ENCODE results near the gene KRT85. TPM values are rescaled to one million over a fixed set of nuclear protein-coding genes. Genes with fewer than 3 reads are reported as not detected.

Gene KRT85
- total RNA-seq: not detected in 2 replicates

GRCh38 chr12:52366738-52367485 is at the start of gene KRT85:
TSS of gene KRT85 (minus strand) at chr12:52367481. CDS start at chr12:52367405, 76 bp downstream.

DNA sequence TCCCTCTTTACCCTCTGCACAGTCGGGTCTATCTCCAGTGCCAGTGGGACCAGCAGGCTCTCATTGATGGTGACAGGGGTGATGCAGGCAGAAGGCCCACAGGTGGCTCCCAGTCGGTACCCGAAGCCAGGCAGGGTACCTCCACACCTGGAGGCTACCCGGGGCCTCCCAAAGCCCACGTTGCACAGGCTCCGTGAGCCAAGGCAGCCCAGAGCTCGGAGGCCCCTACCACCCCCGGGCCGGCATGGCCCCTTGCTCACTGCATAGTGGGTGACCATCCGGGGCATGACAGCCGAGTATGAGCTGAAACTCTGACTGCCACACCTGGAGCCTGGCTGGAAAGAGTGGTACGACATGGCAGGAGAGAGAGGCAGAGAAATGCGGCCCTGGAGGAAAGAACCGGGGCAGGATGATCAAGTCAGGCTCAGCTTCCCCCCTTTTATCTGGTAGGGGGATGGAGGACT is 38.7 kb upstream of the KRT85 start, which contains the start of gene KRT82:
TSS of gene KRT82 (minus strand) at position 414 of the 464 bp plus-strand sequence. CDS start at position 356, 58 bp downstream.

DNA sequence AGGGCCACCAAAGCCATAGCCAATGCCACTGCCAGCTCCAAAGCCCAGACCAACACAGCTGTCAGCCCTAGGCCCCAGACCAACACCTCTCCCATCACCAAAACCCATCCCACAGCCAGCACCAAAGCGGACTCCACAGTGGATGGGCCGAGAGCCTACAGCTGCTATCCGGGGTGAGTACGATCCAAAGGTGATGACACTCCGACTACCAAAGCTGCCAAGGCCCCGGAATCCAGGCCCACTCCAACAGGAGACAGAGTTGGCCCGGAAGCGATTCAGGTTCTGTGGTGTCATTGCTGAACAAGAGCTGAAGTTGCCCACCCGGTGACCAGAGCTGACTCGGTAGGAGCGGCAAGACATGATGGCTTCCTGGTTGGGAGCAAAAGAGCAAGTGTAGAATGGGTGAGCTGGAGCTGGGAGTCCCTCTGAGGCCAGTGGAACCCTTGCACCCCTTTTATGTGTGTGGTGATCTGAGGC is 18.0 kb upstream of the KRT85 start, which contains the start of gene KRT84:
TSS of gene KRT84 (minus strand) at position 427 of the 477 bp plus-strand sequence. CDS start at position 360, 67 bp downstream.

DNA sequence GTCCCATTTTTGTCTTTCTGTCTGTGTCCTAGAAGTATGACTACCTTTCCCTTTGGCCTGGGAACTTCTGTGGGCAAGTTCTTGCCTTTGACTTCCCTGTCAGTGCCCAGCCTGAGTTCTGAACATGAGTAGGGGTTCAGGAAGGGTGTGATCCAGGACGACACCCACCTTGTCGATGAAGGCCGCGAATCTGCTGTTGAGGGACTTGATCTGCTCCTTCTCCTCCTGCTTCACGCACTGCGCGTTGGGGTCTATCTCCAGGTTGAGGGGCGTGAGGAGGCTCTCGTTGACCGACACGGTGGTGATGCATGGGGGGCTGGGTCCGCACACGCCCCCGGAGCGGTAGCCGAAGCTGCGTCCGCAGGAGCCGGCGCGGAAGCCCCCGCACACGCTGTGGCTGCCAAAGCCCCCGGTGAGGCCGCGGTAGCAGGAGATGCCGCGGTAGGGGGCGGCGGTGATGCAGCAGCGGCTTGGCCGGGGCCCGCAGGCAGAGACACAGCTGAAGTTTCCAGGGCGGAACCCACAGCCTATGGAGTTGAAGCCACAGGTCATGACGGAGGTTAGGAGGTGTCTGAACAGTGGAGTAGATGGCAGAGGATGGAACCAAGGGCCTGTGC is 46.4 kb downstream of the KRT85 start, which contains the start of gene KRT83:
TSS of gene KRT83 (minus strand) at position 615 of the 617 bp plus-strand sequence. CDS start at position 552, 63 bp downstream.

Other genes with a start within 250 kb of the KRT85 start
- gene KRT80, start 175.5 kb downstream of the KRT85 start, total RNA-seq: 0.24 and 1.1 TPM in 2 replicates
- 17.0 and 21.6 TPM in 2 replicates for gene KRT7, start 134.2 kb downstream of the KRT85 start, total RNA-seq
- gene KRT86, start 92.8 kb downstream of the KRT85 start, total RNA-seq: under 0.01 TPM in 1 of 2 replicates, not detected in the other
- gene KRT81, start 75.9 kb downstream of the KRT85 start, total RNA-seq: 0.12 TPM in 1 of 2 replicates, not detected in the other
- gene KRT83, start 46.1 kb downstream of the KRT85 start, total RNA-seq: not detected in 2 replicates
- gene KRT84, start 18.2 kb upstream of the KRT85 start, total RNA-seq: not detected in 2 replicates
- not detected in 2 replicates for gene KRT82, start 38.9 kb upstream of the KRT85 start, total RNA-seq
- not detected in 2 replicates for gene KRT75, start 66.9 kb upstream of the KRT85 start, total RNA-seq
- 1.9 and 4.1 TPM in 2 replicates for gene KRT6B, start 84.7 kb upstream of the KRT85 start, total RNA-seq
- not detected in 2 replicates for gene KRT6C, start 106.3 kb upstream of the KRT85 start, total RNA-seq
- gene KRT6A, start 125.8 kb upstream of the KRT85 start, total RNA-seq: 3.4 and 40.3 TPM in 2 replicates
- 9.4 and 10.5 TPM in 2 replicates for gene KRT5, start 152.9 kb upstream of the KRT85 start, total RNA-seq
- not detected in 2 replicates for gene KRT71, start 185.7 kb upstream of the KRT85 start, total RNA-seq
- gene KRT74, start 206.4 kb upstream of the KRT85 start, total RNA-seq: not detected in 2 replicates
- gene KRT72, start 234.0 kb upstream of the KRT85 start, total RNA-seq: not detected in 2 replicates

Measured in hair follicle dermal papilla cell (primary cell).